ENCODE data around the gene TRPT1.

GRCh38 chr11:64222651-64223000 lies 3.4 kb downstream of the TRPT1 start:
- TF ChIP-seq, protein P1, sequence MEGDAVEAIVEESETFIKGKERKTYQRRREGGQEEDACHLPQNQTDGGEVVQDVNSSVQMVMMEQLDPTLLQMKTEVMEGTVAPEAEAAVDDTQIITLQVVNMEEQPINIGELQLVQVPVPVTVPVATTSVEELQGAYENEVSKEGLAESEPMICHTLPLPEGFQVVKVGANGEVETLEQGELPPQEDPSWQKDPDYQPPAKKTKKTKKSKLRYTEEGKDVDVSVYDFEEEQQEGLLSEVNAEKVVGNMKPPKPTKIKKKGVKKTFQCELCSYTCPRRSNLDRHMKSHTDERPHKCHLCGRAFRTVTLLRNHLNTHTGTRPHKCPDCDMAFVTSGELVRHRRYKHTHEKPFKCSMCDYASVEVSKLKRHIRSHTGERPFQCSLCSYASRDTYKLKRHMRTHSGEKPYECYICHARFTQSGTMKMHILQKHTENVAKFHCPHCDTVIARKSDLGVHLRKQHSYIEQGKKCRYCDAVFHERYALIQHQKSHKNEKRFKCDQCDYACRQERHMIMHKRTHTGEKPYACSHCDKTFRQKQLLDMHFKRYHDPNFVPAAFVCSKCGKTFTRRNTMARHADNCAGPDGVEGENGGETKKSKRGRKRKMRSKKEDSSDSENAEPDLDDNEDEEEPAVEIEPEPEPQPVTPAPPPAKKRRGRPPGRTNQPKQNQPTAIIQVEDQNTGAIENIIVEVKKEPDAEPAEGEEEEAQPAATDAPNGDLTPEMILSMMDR (IDR thresholded peaks at IDR 0.05; ENCODE audit: insufficient read depth, low read length) = no peak
- TF ChIP-seq POLR2AphosphoS5 (IDR thresholded peaks at IDR 0.05; ENCODE audit: low read depth) (no peak; the same call in 1 of the 2 replicates), GABPA (IDR thresholded peaks at IDR 0.05; ENCODE audit: low read depth) (no peak)
- TF ChIP-seq, protein P2, sequence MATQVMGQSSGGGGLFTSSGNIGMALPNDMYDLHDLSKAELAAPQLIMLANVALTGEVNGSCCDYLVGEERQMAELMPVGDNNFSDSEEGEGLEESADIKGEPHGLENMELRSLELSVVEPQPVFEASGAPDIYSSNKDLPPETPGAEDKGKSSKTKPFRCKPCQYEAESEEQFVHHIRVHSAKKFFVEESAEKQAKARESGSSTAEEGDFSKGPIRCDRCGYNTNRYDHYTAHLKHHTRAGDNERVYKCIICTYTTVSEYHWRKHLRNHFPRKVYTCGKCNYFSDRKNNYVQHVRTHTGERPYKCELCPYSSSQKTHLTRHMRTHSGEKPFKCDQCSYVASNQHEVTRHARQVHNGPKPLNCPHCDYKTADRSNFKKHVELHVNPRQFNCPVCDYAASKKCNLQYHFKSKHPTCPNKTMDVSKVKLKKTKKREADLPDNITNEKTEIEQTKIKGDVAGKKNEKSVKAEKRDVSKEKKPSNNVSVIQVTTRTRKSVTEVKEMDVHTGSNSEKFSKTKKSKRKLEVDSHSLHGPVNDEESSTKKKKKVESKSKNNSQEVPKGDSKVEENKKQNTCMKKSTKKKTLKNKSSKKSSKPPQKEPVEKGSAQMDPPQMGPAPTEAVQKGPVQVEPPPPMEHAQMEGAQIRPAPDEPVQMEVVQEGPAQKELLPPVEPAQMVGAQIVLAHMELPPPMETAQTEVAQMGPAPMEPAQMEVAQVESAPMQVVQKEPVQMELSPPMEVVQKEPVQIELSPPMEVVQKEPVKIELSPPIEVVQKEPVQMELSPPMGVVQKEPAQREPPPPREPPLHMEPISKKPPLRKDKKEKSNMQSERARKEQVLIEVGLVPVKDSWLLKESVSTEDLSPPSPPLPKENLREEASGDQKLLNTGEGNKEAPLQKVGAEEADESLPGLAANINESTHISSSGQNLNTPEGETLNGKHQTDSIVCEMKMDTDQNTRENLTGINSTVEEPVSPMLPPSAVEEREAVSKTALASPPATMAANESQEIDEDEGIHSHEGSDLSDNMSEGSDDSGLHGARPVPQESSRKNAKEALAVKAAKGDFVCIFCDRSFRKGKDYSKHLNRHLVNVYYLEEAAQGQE (IDR thresholded peaks at IDR 0.05; ENCODE audit: insufficient replicate concordance, low read depth) = no peak

All from HL-60 (cell line).